OCI-LY1 (cell line): ENCODE results near the gene ANKRD60.

Experiments
- H2AFZ ChIP-seq: fragments of 200-600 bp; sonication (generic), shearing (Covaris generic); 2 replicates; pipeline ENCODE4 v1.6.0; 2014; ENCODE audit warnings: antibody characterized with exemption, mild to moderate bottlenecking, low read length
- H3F3A ChIP-seq: fragments of 200-600 bp; sonication (generic), shearing (Covaris generic); 2 replicates; pipeline ENCODE4 v1.6.0; 2014; ENCODE audit warnings: mild to moderate bottlenecking, antibody characterized with exemption, low read length, moderate library complexity; ENCODE audit not compliant: insufficient read depth
- H3K27ac ChIP-seq: fragments of 200-600 bp; sonication (generic); 2 replicates; pipeline ENCODE4 v1.5.1; 2014; ENCODE audit warnings: low read length, mixed run types, mild to moderate bottlenecking, low read depth; ENCODE audit not compliant: poor library complexity, severe bottlenecking
- H3K27me3 ChIP-seq: fragments of 200-600 bp; sonication (generic); 2 replicates; pipeline ENCODE4 v1.6.0; 2014; ENCODE audit warnings: antibody characterized with exemption, mild to moderate bottlenecking, low read length, moderate library complexity; ENCODE audit not compliant: insufficient read depth
- H3K36me3 ChIP-seq: fragments of 200-600 bp; sonication (generic); 2 replicates; pipeline ENCODE4 v1.6.1; 2014; ENCODE audit warnings: mild to moderate bottlenecking, antibody characterized with exemption, low read length, moderate library complexity, mixed read lengths; ENCODE audit not compliant: insufficient read depth
- H3K4me1 ChIP-seq: fragments of 200-600 bp; sonication (generic); 2 replicates; pipeline ENCODE4 v1.5.1; 2014; ENCODE audit warnings: mild to moderate bottlenecking, low read length, moderate library complexity; ENCODE audit not compliant: insufficient read depth, severe bottlenecking
- H3K4me2 ChIP-seq: fragments of 200-600 bp; sonication (generic), shearing (Covaris generic); 2 replicates; pipeline ENCODE4 v1.6.1; 2014; ENCODE audit warnings: low read length
- H3K4me3 ChIP-seq: fragments of 200-600 bp; sonication (generic); 2 replicates; pipeline ENCODE4 v1.5.1; 2014; ENCODE audit warnings: low read length, low read depth, mild to moderate bottlenecking, mixed read lengths; ENCODE audit not compliant: poor library complexity, severe bottlenecking
- H3K79me2 ChIP-seq: fragments of 200-600 bp; shearing (Covaris generic); 2 replicates; pipeline ENCODE4 v1.6.1; 2016; ENCODE audit warnings: mixed run types, low read length, mixed read lengths; ENCODE audit not compliant: insufficient read depth
- H3K9ac ChIP-seq: fragments of 200-600 bp; sonication (generic), shearing (Covaris generic); 2 replicates; pipeline ENCODE4 v1.6.1; 2014; ENCODE audit warnings: mild to moderate bottlenecking, low read length, mixed read lengths
- H3K9me2 ChIP-seq: fragments of 200-600 bp; sonication (generic), shearing (Covaris generic); 2 replicates; pipeline ENCODE4 v1.6.1; 2014; ENCODE audit warnings: low read depth, mild to moderate bottlenecking, low read length, mixed read lengths
- H3K9me3 ChIP-seq: fragments of 200-600 bp; shearing (Covaris generic); 2 replicates; pipeline ENCODE4 v1.6.1; 2014; ENCODE audit warnings: low read length, mixed read lengths
- H4K20me1 ChIP-seq: fragments of 200-600 bp; sonication (generic), shearing (Covaris generic); 2 replicates; pipeline ENCODE4 v1.6.0; 2016; ENCODE audit warnings: mild to moderate bottlenecking, low read length; ENCODE audit not compliant: insufficient read depth
- CTCF ChIP-seq: fragments of 200-600 bp; sonication (generic), shearing (Covaris generic); IDR thresholded peaks from 2 replicates; pipeline ENCODE4 v1.5.1; 2017; ENCODE audit warnings: mild to moderate bottlenecking, antibody characterized with exemption, low read length, moderate library complexity, mixed read lengths
- EZH2 ChIP-seq: fragments of 200-600 bp; sonication (generic), shearing (Covaris generic); IDR thresholded peaks from 2 replicates; pipeline ENCODE4 v1.8.0; 2017; ENCODE audit warnings: borderline replicate concordance, mixed run types, mild to moderate bottlenecking, antibody characterized with exemption, low read length, moderate library complexity, mixed read lengths

Gene ANKRD60

DNA sequence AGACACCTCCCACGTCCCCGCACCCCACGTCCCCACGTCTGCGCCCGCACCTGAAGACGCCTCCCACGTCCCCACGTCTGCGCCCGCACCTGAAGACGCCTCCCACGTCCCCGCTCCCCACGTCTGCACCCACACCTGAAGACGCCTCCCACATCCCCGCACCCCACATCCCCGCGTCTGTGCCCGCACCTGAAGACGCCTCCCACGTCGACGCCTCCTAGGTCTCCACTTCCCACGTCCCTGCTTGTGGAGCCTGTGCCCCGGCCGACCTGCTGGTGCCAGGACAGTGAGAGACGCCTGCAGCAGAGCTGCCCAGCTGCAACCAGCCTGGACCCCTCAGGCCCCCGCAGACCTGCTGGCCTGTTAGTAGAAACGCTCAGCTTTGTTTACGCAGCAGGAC is 22.6 kb downstream of the ANKRD60 start:
- no peaks in the 10 kb centered on the region for H3K27me3 ChIP-seq
- no peak overlapping the region for H3K4me2 ChIP-seq
- no peaks in the 10 kb centered on the region for H3K9me3 ChIP-seq
- no peaks in the 10 kb centered on the region for H3K4me1 ChIP-seq
- no peak overlapping the region for H3K4me3 ChIP-seq
- H2AFZ ChIP-seq: no peak overlapping the region
- no peak overlapping the region for H3K27ac ChIP-seq
- H3F3A ChIP-seq: no peaks in the 10 kb centered on the region
- no peaks in the 10 kb centered on the region for H4K20me1 ChIP-seq
- TF ChIP-seq EZH2: no peak
- no peak for TF ChIP-seq CTCF
- H3K36me3 ChIP-seq: no peaks in the 10 kb centered on the region
- H3K9me2 ChIP-seq: no peaks in the 10 kb centered on the region
- no peak overlapping the region for H3K9ac ChIP-seq
- no peaks in the 10 kb centered on the region for H3K79me2 ChIP-seq

DNA sequence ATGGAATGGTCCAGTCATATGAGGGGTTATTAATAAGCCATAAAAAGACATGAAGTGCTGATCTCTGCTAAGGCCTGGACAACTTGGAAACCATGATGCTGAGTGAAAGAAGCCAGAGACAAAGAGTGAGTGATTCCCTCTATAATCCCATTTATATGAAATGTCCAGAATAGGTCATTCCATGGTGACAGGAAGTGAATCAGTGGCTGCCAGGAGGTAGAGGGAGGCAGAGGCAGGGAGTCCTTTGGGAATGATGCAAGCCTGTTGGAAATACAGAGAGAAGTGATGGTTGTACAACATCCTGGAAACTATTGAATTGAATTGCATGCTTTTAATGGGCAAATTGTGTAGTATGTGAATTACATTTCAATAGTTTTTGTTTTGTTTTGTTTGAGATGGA is 26.4 kb downstream of the ANKRD60 start:
- no peak overlapping the region for H3K27ac ChIP-seq
- H3K4me3 ChIP-seq: no peak overlapping the region
- H3K4me1 ChIP-seq: no peaks in the 10 kb centered on the region
- no peaks in the 10 kb centered on the region for H3K27me3 ChIP-seq
- H3F3A ChIP-seq: no peaks in the 10 kb centered on the region
- no peak overlapping the region for H2AFZ ChIP-seq
- H3K79me2 ChIP-seq: no peaks in the 10 kb centered on the region
- H3K9me2 ChIP-seq: no peaks in the 10 kb centered on the region
- H4K20me1 ChIP-seq: no peaks in the 10 kb centered on the region
- no peaks in the 10 kb centered on the region for H3K36me3 ChIP-seq
- no peaks in the 10 kb centered on the region for H3K9me3 ChIP-seq
- no peak overlapping the region for H3K4me2 ChIP-seq
- TF ChIP-seq EZH2: no peak
- TF ChIP-seq CTCF: no peak
- no peak overlapping the region for H3K9ac ChIP-seq

DNA sequence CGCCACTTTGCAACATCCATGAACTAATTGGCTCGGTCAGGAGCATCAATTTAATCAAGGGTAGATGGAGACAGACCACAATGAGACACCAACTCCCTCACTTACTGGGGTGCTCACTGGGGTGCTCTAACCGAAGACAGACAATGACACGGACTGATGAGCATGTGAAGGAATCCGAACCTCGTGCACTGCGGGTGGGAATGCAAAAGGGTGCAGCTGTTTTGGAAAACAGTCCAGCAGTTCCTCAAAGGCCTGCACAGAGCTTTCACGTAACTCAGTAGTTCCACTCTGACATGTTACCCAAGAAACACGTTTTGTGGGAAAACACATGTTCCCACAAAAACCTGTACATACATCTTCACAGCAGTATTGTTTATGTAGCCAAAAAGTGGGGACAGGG is 26.8 kb downstream of the ANKRD60 start:
- Histone ChIP-seq H3K4me2 (no peak overlapping the region), H4K20me1 (no peaks in the 10 kb centered on the region), H3K36me3 (no peaks in the 10 kb centered on the region), H3K9me3 (no peaks in the 10 kb centered on the region), H2AFZ (no peak overlapping the region), H3K27ac (no peak overlapping the region), H3K9ac (no peak overlapping the region), H3K4me3 (no peak overlapping the region), H3K79me2 (no peaks in the 10 kb centered on the region), H3F3A (no peaks in the 10 kb centered on the region), H3K27me3 (no peaks in the 10 kb centered on the region), H3K4me1 (no peaks in the 10 kb centered on the region), H3K9me2 (no peaks in the 10 kb centered on the region)
- TF ChIP-seq EZH2 (no peak), CTCF (no peak)
